Osteocyte (in vitro differentiated cells): ENCODE data around the gene SLC44A1. TPM values are rescaled to one million over a fixed set of nuclear protein-coding genes. Genes with fewer than 3 reads are reported as not detected.

Experiments
- DNase-seq: peaks from one replicate; pipeline ENCODE4 v3.0.0; 2021; ENCODE audit warnings: mixed read lengths; ENCODE audit not compliant: unreplicated experiment; ENCODE audit errors: extremely low spot score
- H3K27ac Mint-ChIP-seq: one replicate; pipeline ENCODE4 v1.8.0; 2021; ENCODE audit warnings: mild to moderate bottlenecking, mixed read lengths; ENCODE audit not compliant: unreplicated experiment
- H3K27me3 Mint-ChIP-seq: one replicate; pipeline ENCODE4 v1.8.0; 2021; ENCODE audit warnings: mixed read lengths; ENCODE audit not compliant: unreplicated experiment
- H3K36me3 Mint-ChIP-seq: one replicate; pipeline ENCODE4 v1.8.0; 2021; ENCODE audit warnings: mixed read lengths; ENCODE audit not compliant: unreplicated experiment
- H3K4me1 Mint-ChIP-seq: one replicate; pipeline ENCODE4 v1.8.0; 2021; ENCODE audit warnings: mixed read lengths; ENCODE audit not compliant: unreplicated experiment
- H3K4me3 Mint-ChIP-seq: one replicate; pipeline ENCODE4 v1.8.0; 2021; ENCODE audit warnings: mild to moderate bottlenecking, moderate library complexity, mixed read lengths; ENCODE audit not compliant: unreplicated experiment
- H3K9me3 Mint-ChIP-seq: one replicate; pipeline ENCODE4 v1.8.0; 2021; ENCODE audit warnings: mixed read lengths; ENCODE audit not compliant: unreplicated experiment
- total RNA-seq: library from RNA; stranded (reverse); gene quantifications from 2 replicates; pipeline ENCODE4 v1.2.1, GENCODE V29; 2021
- TF ChIP-seq, protein P1 (sequence below): fragments of 200-600 bp; sonication (generic); IDR thresholded peaks from 2 replicates; pipeline ENCODE4 v1.5.0; 2021; ENCODE audit warnings: antibody characterized with exemption, mild to moderate bottlenecking, moderate library complexity

The SLC44A1 gene
- total RNA-seq, 1 donor from 2014 or later = 30.2 TPM

DNA sequence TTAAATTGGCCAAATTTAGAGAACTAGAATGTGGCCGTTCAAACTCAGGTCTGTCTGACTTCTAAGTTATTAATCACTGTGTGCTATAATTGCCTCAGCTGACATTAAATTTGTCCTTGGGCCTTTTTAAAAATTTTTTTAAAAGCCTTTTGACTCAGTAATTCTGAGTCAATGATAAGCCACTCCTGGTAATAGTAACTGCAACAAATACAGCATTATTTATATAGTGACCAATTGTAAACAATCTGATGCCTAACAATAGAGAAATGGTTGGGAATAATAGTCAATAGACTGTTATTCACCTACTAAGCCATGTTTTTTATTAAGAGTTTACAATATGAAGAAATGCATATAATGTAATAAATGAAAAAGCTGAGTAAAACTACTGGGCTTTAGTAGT, 132.4 kb downstream of the SLC44A1 start:
- Mint-ChIP-seq H3K27me3 (no peaks in the 10 kb centered on the region), H3K4me3 (no peak overlapping the region), H3K9me3 (no peaks in the 10 kb centered on the region), H3K4me1 (no peaks in the 10 kb centered on the region), H3K27ac (no peak overlapping the region), H3K36me3 (peaks cover 9% of the 10 kb centered on the region)
- no peak for DNase-seq
- TF ChIP-seq, protein P1, sequence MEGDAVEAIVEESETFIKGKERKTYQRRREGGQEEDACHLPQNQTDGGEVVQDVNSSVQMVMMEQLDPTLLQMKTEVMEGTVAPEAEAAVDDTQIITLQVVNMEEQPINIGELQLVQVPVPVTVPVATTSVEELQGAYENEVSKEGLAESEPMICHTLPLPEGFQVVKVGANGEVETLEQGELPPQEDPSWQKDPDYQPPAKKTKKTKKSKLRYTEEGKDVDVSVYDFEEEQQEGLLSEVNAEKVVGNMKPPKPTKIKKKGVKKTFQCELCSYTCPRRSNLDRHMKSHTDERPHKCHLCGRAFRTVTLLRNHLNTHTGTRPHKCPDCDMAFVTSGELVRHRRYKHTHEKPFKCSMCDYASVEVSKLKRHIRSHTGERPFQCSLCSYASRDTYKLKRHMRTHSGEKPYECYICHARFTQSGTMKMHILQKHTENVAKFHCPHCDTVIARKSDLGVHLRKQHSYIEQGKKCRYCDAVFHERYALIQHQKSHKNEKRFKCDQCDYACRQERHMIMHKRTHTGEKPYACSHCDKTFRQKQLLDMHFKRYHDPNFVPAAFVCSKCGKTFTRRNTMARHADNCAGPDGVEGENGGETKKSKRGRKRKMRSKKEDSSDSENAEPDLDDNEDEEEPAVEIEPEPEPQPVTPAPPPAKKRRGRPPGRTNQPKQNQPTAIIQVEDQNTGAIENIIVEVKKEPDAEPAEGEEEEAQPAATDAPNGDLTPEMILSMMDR = no peak

DNA sequence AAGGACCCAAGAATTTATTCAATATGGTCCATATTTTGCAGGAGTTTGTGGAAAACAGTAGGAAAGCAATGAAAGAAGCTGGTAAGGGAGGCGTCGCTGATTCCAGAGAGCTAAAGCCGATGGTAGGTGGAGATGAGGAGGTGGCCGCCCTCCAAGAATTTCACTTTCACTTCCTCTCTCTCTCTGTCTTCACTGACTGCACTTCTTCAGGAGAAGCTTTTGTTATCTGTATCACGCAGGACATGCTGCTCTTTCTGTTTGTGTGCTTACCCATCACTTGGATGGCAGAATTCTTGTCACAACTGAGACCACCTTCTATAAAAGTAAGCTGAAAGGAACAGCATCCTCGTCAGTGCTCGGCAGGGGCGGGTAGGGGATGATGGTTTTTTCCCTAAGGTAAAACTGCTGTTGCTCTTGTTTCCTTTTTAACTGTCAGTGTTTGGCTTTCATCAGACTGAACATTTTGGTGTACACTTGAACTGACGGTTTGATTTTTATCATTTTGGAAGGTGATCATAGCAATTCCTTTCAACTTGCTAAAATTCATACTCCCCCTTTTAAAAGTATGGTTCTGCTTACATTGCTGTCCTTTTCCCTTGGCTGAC, 141.0 kb downstream of the SLC44A1 start:
- peaks cover 4% of the 10 kb centered on the region for H3K36me3 Mint-ChIP-seq
- no peaks in the 10 kb centered on the region for H3K4me1 Mint-ChIP-seq
- H3K27me3 Mint-ChIP-seq = no peaks in the 10 kb centered on the region
- TF ChIP-seq, protein P1 = no peak
- no peak for DNase-seq
- H3K9me3 Mint-ChIP-seq = no peaks in the 10 kb centered on the region
- H3K27ac Mint-ChIP-seq = no peak overlapping the region
- no peak overlapping the region for H3K4me3 Mint-ChIP-seq

DNA sequence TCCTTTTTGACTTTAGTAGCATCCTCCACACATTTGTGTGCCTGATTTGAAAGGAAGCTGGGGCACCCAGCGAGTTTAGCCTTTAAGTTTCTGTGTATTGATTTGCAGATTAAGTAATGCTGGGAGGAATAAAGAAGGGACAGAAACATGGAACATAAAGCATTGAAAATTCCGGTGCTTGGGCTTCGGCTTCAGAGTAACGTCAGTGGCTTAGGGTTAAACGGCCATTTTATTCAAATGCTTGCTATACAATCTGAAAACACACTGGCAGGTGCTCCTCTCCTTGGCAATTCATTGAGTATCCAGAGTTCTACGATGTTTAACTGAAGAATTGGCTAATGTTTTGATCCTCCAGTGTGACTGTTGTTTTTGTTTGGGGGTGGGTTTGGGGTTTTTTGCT, 145.3 kb downstream of the SLC44A1 start:
- Mint-ChIP-seq H3K4me1 (no peaks in the 10 kb centered on the region), H3K36me3 (peaks cover 2% of the 10 kb centered on the region), H3K4me3 (no peak overlapping the region), H3K9me3 (no peaks in the 10 kb centered on the region), H3K27ac (no peak overlapping the region), H3K27me3 (no peaks in the 10 kb centered on the region)
- DNase-seq = no peak
- TF ChIP-seq, protein P1 = no peak

DNA sequence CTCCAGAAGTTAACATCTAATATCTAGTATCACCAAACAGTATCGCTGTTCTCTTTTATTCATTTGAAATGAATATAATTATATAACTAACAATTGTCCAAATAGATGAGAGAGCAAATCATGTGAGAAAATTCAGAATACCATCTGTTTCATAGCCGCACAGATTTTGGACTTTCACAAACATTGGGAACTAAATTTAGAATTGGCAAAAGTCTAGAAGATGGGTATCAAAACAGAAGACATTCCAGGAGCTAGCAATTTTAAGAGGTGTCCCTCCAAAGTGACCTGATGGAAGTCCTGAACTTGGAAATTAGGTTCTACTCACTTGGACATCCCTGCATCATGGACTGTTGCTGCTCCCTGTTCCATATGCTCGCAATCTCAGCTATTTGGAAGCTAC, 146.4 kb downstream of the SLC44A1 start:
- no peak overlapping the region for H3K4me3 Mint-ChIP-seq
- TF ChIP-seq, protein P1 = no peak
- no peaks in the 10 kb centered on the region for H3K9me3 Mint-ChIP-seq
- H3K36me3 Mint-ChIP-seq = peaks cover 2% of the 10 kb centered on the region
- no peaks in the 10 kb centered on the region for H3K27me3 Mint-ChIP-seq
- no peak overlapping the region for H3K27ac Mint-ChIP-seq
- no peak for DNase-seq
- no peaks in the 10 kb centered on the region for H3K4me1 Mint-ChIP-seq

DNA sequence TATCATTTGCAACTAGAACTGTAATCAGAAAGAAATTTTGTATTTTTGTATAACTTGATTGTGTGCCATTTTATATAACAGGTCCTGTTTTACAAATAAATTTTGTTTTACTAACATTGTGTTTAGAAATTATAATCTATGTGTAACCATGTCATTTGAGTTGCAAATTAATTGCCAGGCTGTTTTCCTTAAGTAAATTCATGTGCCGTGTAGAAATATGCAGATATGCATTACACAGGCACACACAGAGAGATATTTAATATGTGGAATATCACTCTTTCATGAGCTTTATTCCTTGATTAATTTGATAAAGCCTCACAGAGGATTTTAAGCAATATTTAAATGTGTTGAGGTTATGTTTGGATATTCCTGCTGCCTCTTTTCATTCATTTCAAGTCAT, 146.8 kb downstream of the SLC44A1 start:
- Mint-ChIP-seq H3K27me3 (no peaks in the 10 kb centered on the region), H3K27ac (no peak overlapping the region), H3K36me3 (peaks cover 1% of the 10 kb centered on the region), H3K4me1 (no peaks in the 10 kb centered on the region), H3K9me3 (no peaks in the 10 kb centered on the region), H3K4me3 (no peak overlapping the region)
- no peak for DNase-seq
- TF ChIP-seq, protein P1 = no peak
